ENCODE data around the gene AMPD2. TPM values are rescaled to one million over a fixed set of nuclear protein-coding genes. Genes with fewer than 3 reads are reported as not detected.

AMPD2 gene
- total and polyA plus RNA-seq, 9 of the 15 experiments (the other 6 are each of a cell fraction or from before 2014, with no cell fraction given), result 2.0 to 77.7 (median 28.2) TPM

DNA sequence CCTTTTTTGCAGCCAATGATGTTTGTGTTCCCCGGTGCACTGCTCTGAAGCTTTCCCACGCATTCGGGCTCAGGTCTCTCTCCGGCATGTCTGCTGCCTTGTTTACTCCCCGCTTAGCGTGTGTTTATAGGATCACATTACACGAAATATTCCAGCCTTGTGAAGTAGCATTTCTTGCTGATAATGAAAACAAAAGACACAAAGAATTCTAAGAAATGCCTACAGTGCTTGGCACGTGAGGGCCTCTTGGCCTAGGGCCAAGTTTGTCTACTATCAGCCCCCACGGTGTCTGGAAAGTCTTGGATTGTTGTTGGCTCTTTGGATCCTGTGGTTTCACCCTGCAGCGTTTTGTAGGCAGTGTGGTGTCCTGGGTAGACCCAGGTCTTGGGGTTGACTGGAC is 25.0 kb downstream of the AMPD2 start (continued):
- TF ChIP-seq NFE2L1 (tag; IDR thresholded peaks at IDR 0.05; ENCODE audit: borderline replicate concordance, low read depth) (no peak), FOXK2 (conservative IDR thresholded peaks at IDR 0.05 in 1 of 2, IDR thresholded peaks at IDR 0.05 in 1 of 2; ENCODE audit: low read depth in 2 of 2) (peak; percentile 62 to 78; a peak in 3 of 4 replicates), MAFK (IDR thresholded peaks at IDR 0.05; ENCODE audit: low read length) (no peak)
- TF ChIP-seq, protein P1, sequence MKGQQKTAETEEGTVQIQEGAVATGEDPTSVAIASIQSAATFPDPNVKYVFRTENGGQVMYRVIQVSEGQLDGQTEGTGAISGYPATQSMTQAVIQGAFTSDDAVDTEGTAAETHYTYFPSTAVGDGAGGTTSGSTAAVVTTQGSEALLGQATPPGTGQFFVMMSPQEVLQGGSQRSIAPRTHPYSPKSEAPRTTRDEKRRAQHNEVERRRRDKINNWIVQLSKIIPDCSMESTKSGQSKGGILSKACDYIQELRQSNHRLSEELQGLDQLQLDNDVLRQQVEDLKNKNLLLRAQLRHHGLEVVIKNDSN (CRISPR knock-in tag; IDR thresholded peaks at IDR 0.05), result peak; percentile 69

DNA sequence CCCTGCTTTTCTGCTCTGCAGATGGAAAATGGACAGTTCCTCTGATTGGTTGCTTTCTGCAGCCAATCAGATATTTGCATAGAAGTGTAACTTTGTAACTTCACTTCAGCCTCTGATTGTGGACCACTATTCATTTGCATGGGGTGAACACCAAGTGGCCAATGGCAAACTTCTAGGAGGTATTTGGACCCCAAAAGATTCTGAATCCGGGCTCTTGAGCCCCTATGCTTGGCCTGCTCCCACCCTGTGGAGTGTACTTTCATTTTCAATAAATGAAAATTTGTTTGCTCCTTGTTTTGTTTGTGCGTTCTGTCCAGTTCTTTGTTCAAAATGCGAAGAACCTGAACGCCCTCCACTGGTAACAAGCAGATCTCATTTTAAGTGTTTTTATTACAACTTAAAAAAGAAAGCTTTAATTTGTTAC is 29.9 kb downstream of the AMPD2 start:
- Histone ChIP-seq H3K9ac (ENCODE audit: insufficient read depth in 1 of 2, low read depth in 2 of 2, low read length in 2 of 2) (no peak overlapping the region), H3K27me3 (ENCODE audit: control insufficient read depth in 2 of 2, insufficient read depth in 2 of 2, low read length in 2 of 2) (0 out of 5 replicates have a peak, but pooled peaks cover 0 to 2% of the 10 kb centered on the region in 2 experiments), H3K4me2 (ENCODE audit: insufficient read depth, low read length) (0 out of 2 replicates have a peak overlapping the region, but pooled peaks have one; percentile 35), H3K9me3 (replicated peaks; ENCODE audit: control insufficient read depth, insufficient read depth, low read depth, low read length) (no peaks in the 10 kb centered on the region; the same call in 1 of the 2 replicates), H2AFZ (ENCODE audit: low read depth, low read length) (peak overlapping the region; percentile 75), H3K27ac (ENCODE audit: extremely low read depth, low read depth, low read length) (no peak overlapping the region), H3K4me1 (replicated peaks in 1 of 2; ENCODE audit: control insufficient read depth in 2 of 2, insufficient read depth in 2 of 2, low read length in 2 of 2) (peaks cover 4% of the 10 kb centered on the region in 2 experiments; a peak in 4 of 5 replicates), H3K9me1 (ENCODE audit: control insufficient read depth, insufficient read depth, low read length) (no peaks in the 10 kb centered on the region), H4K20me1 (replicated peaks; ENCODE audit: control insufficient read depth, insufficient read depth, low read length) (no peaks in the 10 kb centered on the region), H3K79me2 (ENCODE audit: control insufficient read depth, insufficient read depth, low read length) (no peaks in the 10 kb centered on the region), H3K36me3 (ENCODE audit: control insufficient read depth, insufficient read depth, low read length) (no peaks in the 10 kb centered on the region), H3K4me3 (peak overlapping the region; percentile 19; the same call in 1 of the 2 replicates)
- intact Hi-C loops (cut with micrococcal nuclease) (loop anchor here (1.0 to 10.0 kb wide), 2 partner anchors 103 to 465 kb away; partner anchors contain the start of gene UBL4B), in situ Hi-C loops (cut with MboI) (loop anchor here (10.0 kb wide), 1 partner anchor 365 kb away; no protein-coding TSS in a partner anchor)
- peak; percentile 71 for FAIRE-seq
- ChIA-PET POLR2A (interaction anchor here (1.0 to 2.7 kb wide), 4 partner anchors 10 to 127 kb away, joined by 4 to 10 read pairs (median 7); partner anchors contain the start of gene GNAI3), CTCF (ENCODE audit: low intra/inter-chr PET ratio) (interaction anchor here (0.8 to 3.0 kb wide), 5 partner anchors 9 to 153 kb away, joined by 3 to 22 read pairs (median 5); no protein-coding TSS in a partner anchor)
- ATAC-seq, result peak; percentile 87
- no TSS peak for BruUV-seq (replicated peaks)
- peak; percentile 37 to 53 (median 48) for DNase-seq (ENCODE audit: extremely low read depth in 1 of 4, low spot score in 3 of 4)
- WGBS (ENCODE audit: insufficient coverage, low coverage, missing lambda C conversion rate), result 5% methylated on average over 4 of the region's 4 CpGs
- TF ChIP-seq HNRNPK (IDR thresholded peaks at IDR 0.05; ENCODE audit: low read depth, low read length, poor library complexity, severe bottlenecking) (no peak), RAD21 (CRISPR knock-in tag; conservative IDR thresholded peaks at IDR 0.05 in 1 of 2, IDR thresholded peaks at IDR 0.05 in 1 of 2) (peak; percentile 64 to 74), LCOR (CRISPR knock-in tag; IDR thresholded peaks at IDR 0.05) (0 out of 2 replicates have a peak, but pooled peaks have one; percentile 31), HDAC3 (IDR thresholded peaks at IDR 0.05; ENCODE audit: borderline replicate concordance, partially characterized antibody) (no peak)
- TF ChIP-seq, protein P2, sequence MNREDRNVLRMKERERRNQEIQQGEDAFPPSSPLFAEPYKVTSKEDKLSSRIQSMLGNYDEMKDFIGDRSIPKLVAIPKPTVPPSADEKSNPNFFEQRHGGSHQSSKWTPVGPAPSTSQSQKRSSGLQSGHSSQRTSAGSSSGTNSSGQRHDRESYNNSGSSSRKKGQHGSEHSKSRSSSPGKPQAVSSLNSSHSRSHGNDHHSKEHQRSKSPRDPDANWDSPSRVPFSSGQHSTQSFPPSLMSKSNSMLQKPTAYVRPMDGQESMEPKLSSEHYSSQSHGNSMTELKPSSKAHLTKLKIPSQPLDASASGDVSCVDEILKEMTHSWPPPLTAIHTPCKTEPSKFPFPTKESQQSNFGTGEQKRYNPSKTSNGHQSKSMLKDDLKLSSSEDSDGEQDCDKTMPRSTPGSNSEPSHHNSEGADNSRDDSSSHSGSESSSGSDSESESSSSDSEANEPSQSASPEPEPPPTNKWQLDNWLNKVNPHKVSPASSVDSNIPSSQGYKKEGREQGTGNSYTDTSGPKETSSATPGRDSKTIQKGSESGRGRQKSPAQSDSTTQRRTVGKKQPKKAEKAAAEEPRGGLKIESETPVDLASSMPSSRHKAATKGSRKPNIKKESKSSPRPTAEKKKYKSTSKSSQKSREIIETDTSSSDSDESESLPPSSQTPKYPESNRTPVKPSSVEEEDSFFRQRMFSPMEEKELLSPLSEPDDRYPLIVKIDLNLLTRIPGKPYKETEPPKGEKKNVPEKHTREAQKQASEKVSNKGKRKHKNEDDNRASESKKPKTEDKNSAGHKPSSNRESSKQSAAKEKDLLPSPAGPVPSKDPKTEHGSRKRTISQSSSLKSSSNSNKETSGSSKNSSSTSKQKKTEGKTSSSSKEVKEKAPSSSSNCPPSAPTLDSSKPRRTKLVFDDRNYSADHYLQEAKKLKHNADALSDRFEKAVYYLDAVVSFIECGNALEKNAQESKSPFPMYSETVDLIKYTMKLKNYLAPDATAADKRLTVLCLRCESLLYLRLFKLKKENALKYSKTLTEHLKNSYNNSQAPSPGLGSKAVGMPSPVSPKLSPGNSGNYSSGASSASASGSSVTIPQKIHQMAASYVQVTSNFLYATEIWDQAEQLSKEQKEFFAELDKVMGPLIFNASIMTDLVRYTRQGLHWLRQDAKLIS (CRISPR knock-in tag; IDR thresholded peaks at IDR 0.05), result 0 out of 2 replicates have a peak, but pooled peaks have one; percentile 23
- TF ChIP-seq, protein P3, sequence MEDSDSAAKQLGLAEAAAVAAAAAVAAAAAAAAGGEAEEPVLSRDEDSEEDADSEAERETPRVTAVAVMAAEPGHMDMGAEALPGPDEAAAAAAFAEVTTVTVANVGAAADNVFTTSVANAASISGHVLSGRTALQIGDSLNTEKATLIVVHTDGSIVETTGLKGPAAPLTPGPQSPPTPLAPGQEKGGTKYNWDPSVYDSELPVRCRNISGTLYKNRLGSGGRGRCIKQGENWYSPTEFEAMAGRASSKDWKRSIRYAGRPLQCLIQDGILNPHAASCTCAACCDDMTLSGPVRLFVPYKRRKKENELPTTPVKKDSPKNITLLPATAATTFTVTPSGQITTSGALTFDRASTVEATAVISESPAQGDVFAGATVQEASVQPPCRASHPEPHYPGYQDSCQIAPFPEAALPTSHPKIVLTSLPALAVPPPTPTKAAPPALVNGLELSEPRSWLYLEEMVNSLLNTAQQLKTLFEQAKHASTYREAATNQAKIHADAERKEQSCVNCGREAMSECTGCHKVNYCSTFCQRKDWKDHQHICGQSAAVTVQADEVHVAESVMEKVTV (CRISPR knock-in tag; IDR thresholded peaks at IDR 0.05), result peak; percentile 59
